Activated naive CD4-positive, alpha-beta T cell treated with anti-CD3 and anti-CD28 coated beads, Interleukin-2, amount 50 U/mL, for 16 hours (primary cell): Measurements from ENCODE around the gene METTL8.
A peak's percentile ranks its signal among the peaks of the same experiment; 100 is the strongest.
"Not testable (repeated sequence)": the region's sequence is repeated elsewhere in the genome, so short reads cannot be mapped to it uniquely, and the experiment has no call there.

Source experiments
- DNase-seq: peaks from one replicate; pipeline ENCODE4 v3.0.0-alpha.2; 2020

METTL8 gene

GRCh38 chr2:171430516-171431410, 3.0 kb downstream of the METTL8 start:
- DNase-seq = no peak

- not testable (repeated sequence) for DNase-seq
These were observed 10.9 kb downstream of the METTL8 start for GRCh38 chr2:171422710-171423495.

GRCh38 chr2:171420728-171421563, 12.8 kb downstream of the METTL8 start:
- DNase-seq = no peak

- no peak for DNase-seq
These were observed 14.5 kb downstream of the METTL8 start for GRCh38 chr2:171419333-171419732.

- peak; percentile 87 for DNase-seq
These were observed 17.5 kb downstream of the METTL8 start for GRCh38 chr2:171416009-171416926.

GRCh38 chr2:171414645-171415044, 19.1 kb downstream of the METTL8 start:
- DNase-seq = not testable (repeated sequence)

GRCh38 chr2:171412571-171413175, 21.1 kb downstream of the METTL8 start:
- no peak for DNase-seq

GRCh38 chr2:171411791-171412483, 21.9 kb downstream of the METTL8 start:
- no peak for DNase-seq

- no peak for DNase-seq
These were observed 22.6 kb downstream of the METTL8 start for GRCh38 chr2:171411214-171411613.

GRCh38 chr2:171410624-171411023, 23.2 kb downstream of the METTL8 start:
- no peak for DNase-seq

- no peak for DNase-seq
These were observed 23.7 kb downstream of the METTL8 start for GRCh38 chr2:171410101-171410500.

GRCh38 chr2:171409436-171409971, 24.3 kb downstream of the METTL8 start:
- DNase-seq = no peak

- DNase-seq = no peak
These were observed 26.1 kb downstream of the METTL8 start for GRCh38 chr2:171407676-171408044.

GRCh38 chr2:171407030-171407675, 26.6 kb downstream of the METTL8 start:
- no peak for DNase-seq

GRCh38 chr2:171406044-171406443, 27.7 kb downstream of the METTL8 start:
- no peak for DNase-seq

- no peak for DNase-seq
These were observed 28.2 kb downstream of the METTL8 start for GRCh38 chr2:171405546-171405945.

GRCh38 chr2:171404719-171405118, 29.1 kb downstream of the METTL8 start:
- DNase-seq = no peak

GRCh38 chr2:171404261-171404660, 29.5 kb downstream of the METTL8 start:
- DNase-seq = no peak

GRCh38 chr2:171402906-171403580, 30.7 kb downstream of the METTL8 start:
- no peak for DNase-seq
